Gastroesophageal sphincter (tissue), 2 donors: ENCODE data around the gene THSD7A.

ENCODE experiments used
- EP300 ChIP-seq: sonication (generic); formaldehyde crosslinking; IDR thresholded peaks from one replicate; pipeline ENCODE4 v1.6.1; 2017; ENCODE audit warnings: antibody characterized with exemption, mild to moderate bottlenecking
- POLR2A ChIP-seq, 2 donors: fragments of 450-650 bp; IDR thresholded peaks; one replicate each; pipeline ENCODE4 v1.6.1; 2017; ENCODE audit warnings: antibody characterized with exemption in 2 of 2, mild to moderate bottlenecking in 2 of 2, moderate library complexity in 1 of 2

DNA sequence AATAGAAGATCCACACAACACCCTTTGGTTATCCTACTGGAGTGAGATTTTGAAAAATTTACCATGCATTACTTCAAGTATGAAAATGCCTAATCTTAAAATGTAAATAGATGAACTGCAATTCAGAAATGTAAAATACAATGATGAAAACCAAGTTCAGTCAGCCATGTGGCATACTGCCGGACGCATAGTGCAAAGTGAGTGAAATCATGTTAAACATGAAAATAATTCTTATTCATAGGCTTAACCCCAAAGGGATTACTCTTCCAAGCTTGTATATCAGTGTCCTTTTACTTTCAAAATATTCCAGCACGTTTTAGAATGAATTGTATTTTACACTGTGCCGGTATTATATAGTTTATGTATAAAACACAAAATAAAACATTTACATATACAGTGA is 99.8 kb downstream of the THSD7A start:
- TF ChIP-seq EP300: no peak
- TF ChIP-seq POLR2A (IDR thresholded peaks at IDR 0.05): no peak
